HG03558 (cell line): ENCODE results near the gene ARID5B.

Experiments used
- ATAC-seq: cut with Tn5 transposase; IDR thresholded peaks from one replicate; pipeline ENCODE4 v1.9.1; 2021; ENCODE audit warnings: moderate number of reproducible peaks; ENCODE audit not compliant: unreplicated experiment; ENCODE audit errors: extremely low read depth

ARID5B gene

DNA sequence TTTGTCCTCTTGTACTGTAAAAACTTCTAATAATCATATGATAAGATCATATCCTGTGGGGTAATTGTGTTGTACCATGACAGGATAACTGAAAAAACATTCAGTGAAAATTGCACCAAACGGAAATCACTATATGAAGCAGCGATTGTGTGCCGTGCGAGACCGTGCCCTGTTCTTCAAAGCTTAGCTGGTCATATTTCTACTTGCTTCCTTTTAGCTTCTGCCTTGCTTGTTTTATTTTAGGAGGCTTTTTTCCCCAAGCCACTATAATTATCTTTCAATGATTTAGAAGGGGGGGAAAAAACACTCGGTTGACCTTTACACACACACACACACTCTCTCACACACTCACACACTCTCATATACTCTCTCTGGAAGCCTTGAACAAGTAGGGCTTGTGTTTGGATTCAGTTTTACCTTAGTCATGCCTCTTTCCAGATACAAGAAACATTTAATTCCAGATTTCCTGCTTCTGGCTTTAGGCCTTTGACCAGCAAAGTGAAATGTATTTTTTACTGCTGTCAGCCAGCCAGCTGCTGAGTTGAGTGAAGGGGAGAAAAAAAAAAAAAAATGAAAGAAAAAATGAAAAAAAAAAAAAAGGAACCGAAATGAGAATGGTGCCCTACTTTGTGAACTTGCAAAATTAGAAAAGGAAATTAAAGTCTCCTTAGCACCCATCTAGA, 181.4 kb downstream of the ARID5B start:
- ATAC-seq: no peak

GRCh38 chr10:62083412-62084267, 182.1 kb downstream of the ARID5B start:
- no peak for ATAC-seq

- ATAC-seq: no peak
Measured at GRCh38 chr10:62084451-62084850, 183.0 kb downstream of the ARID5B start.

DNA sequence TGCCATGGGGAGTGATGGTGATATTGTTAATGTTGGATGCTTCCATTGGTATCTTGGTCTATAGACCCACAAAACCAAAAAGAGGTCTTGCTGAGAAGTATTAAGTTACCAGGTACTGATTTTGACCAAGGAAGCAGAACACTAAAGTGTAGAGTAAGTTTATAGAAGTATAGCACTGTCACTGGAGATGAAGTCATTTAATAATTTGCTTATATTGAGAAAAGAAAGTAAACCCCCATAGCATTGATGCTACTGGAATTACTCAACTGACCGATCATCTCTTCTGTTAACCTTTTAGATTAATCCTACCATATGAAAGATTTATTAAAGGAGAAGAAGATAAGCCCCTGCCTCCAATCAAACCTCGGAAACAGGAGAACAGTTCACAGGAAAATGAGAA, 183.9 kb downstream of the ARID5B start:
- no peak for ATAC-seq

GRCh38 chr10:62085821-62086220, 184.3 kb downstream of the ARID5B start:
- ATAC-seq: no peak

GRCh38 chr10:62087329-62087728, 185.8 kb downstream of the ARID5B start:
- no peak for ATAC-seq

DNA sequence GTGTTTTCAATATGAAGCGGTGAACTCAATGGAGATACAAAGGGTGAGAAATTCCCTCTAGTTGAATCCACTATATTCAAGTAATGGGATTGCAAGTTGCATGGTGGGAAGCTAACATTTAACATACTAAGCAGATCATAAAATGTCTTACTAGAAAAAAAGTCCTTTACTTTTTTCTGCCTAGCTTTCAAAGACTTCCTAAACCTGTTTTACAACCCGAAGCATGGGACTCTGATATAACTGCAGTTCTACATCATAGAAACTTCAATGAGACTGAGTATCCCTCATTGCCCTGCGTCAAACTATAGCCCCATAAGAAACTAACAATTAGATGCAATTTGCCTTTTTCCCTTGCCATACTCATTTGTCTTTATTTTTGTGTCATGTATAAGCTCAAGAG, 187.3 kb downstream of the ARID5B start:
- no peak for ATAC-seq

GRCh38 chr10:62092301-62093030, 191.0 kb downstream of the ARID5B start:
- ATAC-seq: no peak

DNA sequence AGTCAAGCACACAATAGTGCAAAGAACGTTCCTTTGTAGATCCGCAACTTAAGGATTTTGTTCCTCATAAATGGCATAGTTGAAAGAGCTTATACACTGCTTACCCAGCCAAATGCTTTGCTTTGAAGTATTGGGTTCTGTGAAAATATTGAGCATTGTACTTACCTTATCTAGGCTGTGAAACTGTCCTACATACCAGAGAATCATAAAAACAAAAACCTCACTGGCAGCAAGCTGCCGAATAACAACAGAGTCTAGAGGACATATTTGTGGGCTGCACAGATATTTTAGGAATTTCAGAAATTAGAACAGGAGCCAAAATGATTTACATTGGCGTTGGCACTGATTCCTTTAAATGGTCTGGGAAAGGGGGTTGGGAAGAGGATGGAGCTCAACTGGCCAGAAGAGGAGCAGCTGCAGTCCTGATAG, 192.4 kb downstream of the ARID5B start:
- ATAC-seq: no peak

GRCh38 chr10:62095181-62096122, 194.0 kb downstream of the ARID5B start:
- no peak for ATAC-seq

DNA sequence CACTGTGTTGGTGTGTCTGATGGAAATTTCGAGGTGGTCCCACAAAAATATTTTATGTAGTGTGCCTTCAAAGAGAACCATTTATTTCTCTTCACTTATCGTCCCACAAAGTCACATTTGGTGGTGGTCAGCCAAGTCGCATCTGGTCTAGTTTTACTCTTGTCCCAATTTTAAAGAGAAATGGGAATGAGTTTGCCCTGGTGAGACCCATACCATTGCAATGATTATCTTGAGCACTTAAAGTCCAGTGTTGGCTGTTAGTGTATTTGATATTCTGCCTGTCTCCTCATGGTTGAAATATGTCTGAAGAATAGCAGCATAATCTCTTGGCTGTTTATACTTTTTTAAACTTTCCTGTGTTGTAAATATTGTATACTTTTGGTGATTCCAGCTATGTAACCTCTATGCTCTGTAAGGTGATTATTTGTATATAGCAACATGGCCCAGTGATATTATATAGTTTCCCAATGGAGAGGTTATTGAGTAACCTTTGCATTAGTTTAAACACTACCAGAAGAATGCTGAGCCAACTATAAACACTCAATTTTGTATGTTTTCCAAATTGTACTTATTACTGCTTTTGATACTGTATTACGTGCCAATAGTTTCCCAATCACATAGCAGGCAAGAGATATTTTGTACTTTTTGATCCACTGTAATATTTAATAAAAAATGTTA, 194.9 kb downstream of the ARID5B start:
- no peak for ATAC-seq

DNA sequence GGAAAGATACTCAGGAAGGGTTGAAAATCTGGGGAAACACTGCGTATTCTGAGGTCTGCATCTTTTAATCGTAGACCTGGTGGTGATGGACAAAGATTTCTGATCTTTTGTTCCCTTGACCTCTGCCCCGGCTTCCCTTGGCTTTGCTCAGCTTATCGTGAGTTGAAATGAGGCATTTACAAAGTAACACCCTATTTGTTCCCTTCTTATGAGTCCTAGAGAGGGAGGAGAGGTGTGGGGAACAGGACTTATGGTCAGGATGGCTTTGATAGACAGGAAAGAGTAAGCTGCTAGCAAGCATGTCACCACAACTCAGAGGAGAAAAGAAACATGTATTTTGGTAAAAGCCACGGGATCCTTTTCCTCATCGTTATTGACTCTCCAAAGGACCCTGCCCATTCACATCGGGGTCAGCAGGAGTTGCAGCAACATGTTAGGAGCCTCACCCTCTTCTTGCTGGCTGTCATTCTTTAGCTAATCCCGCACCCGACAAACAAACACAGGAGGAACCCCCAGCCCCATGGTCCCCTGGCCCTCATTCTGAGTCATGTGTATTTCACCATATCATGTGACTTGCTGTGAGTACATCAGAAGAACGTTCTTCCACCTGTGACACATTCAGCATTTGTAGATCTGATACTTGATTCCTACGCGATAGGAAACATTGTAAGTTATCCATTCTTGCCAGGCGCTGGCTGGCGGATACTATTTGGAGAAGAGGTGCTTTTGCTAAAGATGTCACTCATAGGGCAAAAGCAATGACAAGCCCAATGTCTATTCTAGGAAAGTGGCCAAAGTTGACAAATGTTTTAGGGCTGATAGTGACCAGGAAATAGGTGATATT, 197.0 kb downstream of the ARID5B start:
- ATAC-seq: no peak

DNA sequence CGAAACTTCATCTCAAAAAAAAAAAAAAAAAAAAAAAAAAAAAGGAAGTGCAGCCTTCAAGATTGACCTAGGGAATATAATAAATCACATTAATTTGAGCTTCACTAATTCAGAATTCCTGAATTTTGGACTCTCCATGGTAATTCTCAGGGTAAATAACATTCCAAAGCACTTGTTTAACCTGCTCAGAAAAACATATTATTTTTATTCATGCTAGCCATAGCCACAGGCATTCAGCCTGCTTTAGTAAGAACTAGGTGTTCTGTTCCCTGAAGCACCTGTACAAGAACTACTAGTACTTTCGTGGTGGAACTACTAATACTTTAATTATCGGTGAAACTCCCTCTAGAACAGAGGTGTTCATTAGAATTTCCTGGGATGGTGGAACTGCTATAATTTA, 197.8 kb downstream of the ARID5B start:
- ATAC-seq: no peak

DNA sequence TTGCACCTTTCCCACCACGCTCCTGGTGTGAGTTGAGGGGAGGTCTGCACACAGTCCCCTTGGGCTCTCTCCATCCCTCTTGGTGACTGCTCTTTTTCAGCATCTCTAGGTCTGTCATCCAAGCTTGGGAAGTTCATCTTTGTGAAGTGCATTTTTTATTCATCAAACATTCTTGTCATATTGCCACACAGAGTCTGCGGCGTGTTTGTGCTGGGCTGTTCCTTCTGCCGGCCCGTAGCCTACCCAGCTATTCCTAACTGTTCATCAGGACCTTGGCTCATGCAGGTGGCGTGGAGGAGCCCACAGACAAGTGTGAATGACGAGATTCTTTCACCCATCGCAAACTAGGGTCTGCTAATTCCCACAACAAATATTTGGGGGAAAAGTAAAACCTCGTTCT, 202.4 kb downstream of the ARID5B start:
- no peak for ATAC-seq

DNA sequence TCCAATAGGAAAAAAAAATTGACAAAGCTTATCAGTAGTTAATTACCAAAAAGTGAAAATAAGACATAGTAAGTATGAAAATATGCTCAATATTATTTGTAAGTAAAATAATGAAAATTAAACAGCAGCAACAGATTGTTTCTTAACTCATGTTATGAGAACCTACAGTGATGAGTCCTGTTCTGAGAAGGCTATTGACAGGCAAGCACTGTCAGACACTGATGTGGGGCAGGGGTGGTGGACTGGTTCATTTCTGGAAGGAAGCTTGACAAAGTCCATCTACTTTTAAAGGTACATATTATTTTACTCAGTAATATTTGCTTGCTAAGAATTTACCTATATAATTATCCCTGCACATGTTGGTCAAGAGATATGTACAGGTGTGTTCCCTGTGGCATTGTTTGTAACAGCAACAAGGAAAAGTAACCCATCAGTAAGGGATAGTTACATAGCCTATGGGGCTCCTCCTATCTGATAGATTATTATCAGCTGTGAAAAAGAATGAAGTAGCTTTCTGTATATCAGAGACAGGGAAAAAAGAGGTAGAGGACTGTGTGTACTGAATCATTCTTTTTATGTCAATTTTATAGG, 205.5 kb downstream of the ARID5B start:
- no peak for ATAC-seq

- no peak for ATAC-seq
Measured at GRCh38 chr10:62108759-62109586, 207.5 kb downstream of the ARID5B start.

GRCh38 chr10:62109587-62110293, 208.2 kb downstream of the ARID5B start:
- ATAC-seq: peak; percentile 81
